OCI-LY3 (cell line): Measurements from ENCODE around the gene NCMAP.
A peak's percentile ranks its signal among the peaks of the same experiment; 100 is the strongest.

Experiments used
- H2AFZ ChIP-seq: fragments of 200-600, 300-600 bp; shearing (Covaris generic); 2 replicates; pipeline ENCODE4 v1.6.0; 2014; ENCODE audit warnings: antibody characterized with exemption, low read depth, low read length
- H3K27ac ChIP-seq: fragments of 200-600, 300-600 bp; sonication (generic); 2 replicates; pipeline ENCODE4 v1.5.1; 2014; ENCODE audit warnings: mild to moderate bottlenecking, low read length, moderate library complexity, mixed read lengths
- H3K27me3 ChIP-seq: fragments of 200-600, 300-600 bp; sonication (generic); 2 replicates; pipeline ENCODE4 v1.6.1; 2014; ENCODE audit warnings: low read depth, low read length, mixed read lengths
- H3K36me3 ChIP-seq: fragments of 200-600, 300-600 bp; sonication (generic); replicated peaks from 2 replicates; pipeline ENCODE3; 2014; ENCODE audit warnings: low read depth, low read length, mixed read lengths
- H3K4me1 ChIP-seq: fragments of 300-600, 200-600 bp; sonication (generic); 2 replicates; pipeline ENCODE4 v1.6.1; 2014; ENCODE audit warnings: low read length, mixed read lengths
- H3K4me2 ChIP-seq: fragments of 200-600, 300-600 bp; sonication (generic); 2 replicates; pipeline ENCODE4 v1.6.1; 2014; ENCODE audit warnings: low read length, mixed read lengths
- H3K4me3 ChIP-seq: fragments of 300-600, 200-600 bp; sonication (generic); 2 replicates; pipeline ENCODE4 v1.5.1; 2014; ENCODE audit warnings: antibody characterized with exemption, mild to moderate bottlenecking, low read length, moderate library complexity
- H3K79me2 ChIP-seq: fragments of 300-600, 200-600 bp; shearing (Covaris generic); 2 replicates; pipeline ENCODE4 v1.6.1; 2014; ENCODE audit warnings: mild to moderate bottlenecking, low read length, mixed read lengths
- H3K9ac ChIP-seq: fragments of 300-600, 200-600 bp; shearing (Covaris generic); 2 replicates; pipeline ENCODE4 v1.6.0; 2014; ENCODE audit warnings: mild to moderate bottlenecking, low read length, moderate library complexity
- H3K9me3 ChIP-seq: fragments of 200-600, 300-600 bp; shearing (Covaris generic); 2 replicates; pipeline ENCODE4 v1.6.1; 2014; ENCODE audit warnings: low read length, mixed read lengths; ENCODE audit not compliant: insufficient read depth
- H4K20me1 ChIP-seq: fragments of 200-600, 300-600 bp; sonication (generic); 2 replicates; pipeline ENCODE4 v1.6.1; 2016; ENCODE audit warnings: low read length, mixed read lengths; ENCODE audit not compliant: insufficient read depth
- CTCF ChIP-seq: fragments of 200-600, 300-600 bp; sonication (generic); IDR thresholded peaks from 2 replicates; pipeline ENCODE4 v1.5.1; 2014; ENCODE audit warnings: antibody characterized with exemption, low read length, low read depth
- EZH2phosphoT487 ChIP-seq: fragments of 200-600 bp; shearing (Covaris generic); IDR thresholded peaks from 2 replicates; pipeline ENCODE4 v1.6.1; 2018; ENCODE audit warnings: antibody characterized with exemption, mixed run types, low read depth

NCMAP gene

GRCh38 chr1:24568475-24568874 is 12.6 kb downstream of the NCMAP start:
- Histone ChIP-seq H3K79me2 (no peaks in the 10 kb centered on the region), H3K4me2 (no peak overlapping the region), H3K4me1 (peaks cover 4% of the 10 kb centered on the region), H3K9ac (no peak overlapping the region), H3K4me3 (no peak overlapping the region), H3K27ac (no peak overlapping the region), H3K9me3 (no peaks in the 10 kb centered on the region), H4K20me1 (no peaks in the 10 kb centered on the region), H3K36me3 (no peaks in the 10 kb centered on the region), H2AFZ (no peak overlapping the region), H3K27me3 (no peaks in the 10 kb centered on the region)
- no peak for TF ChIP-seq CTCF
- TF ChIP-seq EZH2phosphoT487 = no peak

GRCh38 chr1:24570265-24571125 is 14.6 kb downstream of the NCMAP start:
- Histone ChIP-seq H2AFZ (no peak overlapping the region), H3K4me2 (no peak overlapping the region), H4K20me1 (no peaks in the 10 kb centered on the region), H3K27me3 (no peaks in the 10 kb centered on the region), H3K9me3 (no peaks in the 10 kb centered on the region), H3K79me2 (no peaks in the 10 kb centered on the region), H3K27ac (no peak overlapping the region), H3K4me3 (no peak overlapping the region), H3K4me1 (peaks cover 4% of the 10 kb centered on the region), H3K36me3 (no peaks in the 10 kb centered on the region), H3K9ac (no peak overlapping the region)
- TF ChIP-seq CTCF = no peak
- no peak for TF ChIP-seq EZH2phosphoT487

GRCh38 chr1:24572301-24572700 is 16.4 kb downstream of the NCMAP start:
- Histone ChIP-seq H4K20me1 (no peaks in the 10 kb centered on the region), H2AFZ (peak overlapping the region; percentile 30; the same call in 1 of the 2 replicates), H3K27ac (no peak overlapping the region), H3K9me3 (no peaks in the 10 kb centered on the region), H3K79me2 (no peaks in the 10 kb centered on the region), H3K4me3 (no peak overlapping the region), H3K4me1 (peaks cover 4% of the 10 kb centered on the region), H3K27me3 (no peaks in the 10 kb centered on the region), H3K36me3 (no peaks in the 10 kb centered on the region), H3K9ac (no peak overlapping the region), H3K4me2 (peak overlapping the region; percentile 20)
- TF ChIP-seq CTCF = no peak
- TF ChIP-seq EZH2phosphoT487 = no peak

GRCh38 chr1:24575905-24576587 is 20.2 kb downstream of the NCMAP start:
- no peak overlapping the region for H3K4me2 ChIP-seq
- peaks cover 4% of the 10 kb centered on the region for H3K4me1 ChIP-seq
- H3K4me3 ChIP-seq = no peak overlapping the region
- no peaks in the 10 kb centered on the region for H3K36me3 ChIP-seq
- H4K20me1 ChIP-seq = no peaks in the 10 kb centered on the region
- H2AFZ ChIP-seq = no peak overlapping the region
- H3K27ac ChIP-seq = no peak overlapping the region
- H3K27me3 ChIP-seq = no peaks in the 10 kb centered on the region
- no peaks in the 10 kb centered on the region for H3K79me2 ChIP-seq
- H3K9ac ChIP-seq = no peak overlapping the region
- TF ChIP-seq CTCF (no peak), EZH2phosphoT487 (no peak)
- H3K9me3 ChIP-seq = no peaks in the 10 kb centered on the region
